ENCODE results near the gene ANXA11. TPM values are rescaled to one million over a fixed set of nuclear protein-coding genes. Genes with fewer than 3 reads are reported as not detected.
"Not testable (repeated sequence)": the region's sequence is repeated elsewhere in the genome, so short reads cannot be mapped to it uniquely, and the experiment has no call there.

Gene ANXA11
- total and polyA plus RNA-seq, 2 donors (not counting 1 experiment from before 2014, with no cell fraction given), result 124 to 206 TPM

DNA sequence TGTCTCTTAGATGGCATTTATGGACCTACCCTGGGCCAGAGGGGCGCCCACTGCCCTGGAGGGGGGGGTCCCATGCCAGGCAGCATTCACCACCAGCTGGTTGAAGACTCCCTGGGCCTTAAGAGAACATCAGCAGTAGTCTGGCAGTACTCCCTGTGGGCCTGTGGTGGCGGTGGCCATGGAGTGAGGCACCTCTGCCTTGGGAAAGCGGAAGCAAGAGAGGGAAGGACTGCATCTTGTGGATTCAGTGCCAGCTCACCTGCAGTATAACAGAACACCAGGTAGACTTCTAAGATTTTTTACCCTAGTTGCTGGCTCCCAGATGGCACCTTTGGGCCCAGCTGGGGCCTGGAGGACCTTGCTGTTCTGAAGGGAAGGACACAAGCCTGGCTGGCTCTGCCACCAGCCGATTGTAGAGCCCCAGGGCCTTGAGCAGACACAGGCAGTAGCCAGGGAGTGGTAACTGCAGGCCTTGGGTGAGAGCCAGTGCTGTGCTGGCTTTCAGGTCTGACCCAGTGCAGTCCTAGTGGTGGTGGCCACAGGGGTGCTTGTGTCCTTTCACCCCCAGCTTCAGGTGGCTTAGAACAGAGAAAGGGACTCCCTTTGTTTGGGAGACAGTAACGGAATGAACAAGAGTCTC, 57.1 kb downstream of the ANXA11 start:
- H3K9me3 ChIP-seq (ENCODE audit: control insufficient read depth, insufficient read depth, low read depth, low read length), result no peaks in the 10 kb centered on the region
- peaks cover 32% of the 10 kb centered on the region for H3K36me3 ChIP-seq (ENCODE audit: control insufficient read depth, insufficient read depth, low read length)
- no peak overlapping the region for H3K4me3 ChIP-seq (replicated peaks in 1 of 4; ENCODE audit: control extremely low read depth in 1 of 4, insufficient read depth in 1 of 4, low read depth in 3 of 4, low read length in 4 of 4)
- no peak overlapping the region for H3K27ac ChIP-seq (ENCODE audit: insufficient read depth, low read length)
- H3K4me2 ChIP-seq (ENCODE audit: extremely low read depth, insufficient read depth, low read length), result no peak overlapping the region
- no peaks in the 10 kb centered on the region for H3K79me2 ChIP-seq (ENCODE audit: control insufficient read depth, insufficient read depth, low read length)
- no peak overlapping the region for H2AFZ ChIP-seq (ENCODE audit: low read length)
- peaks cover 5% of the 10 kb centered on the region for H3K4me1 ChIP-seq (ENCODE audit: control insufficient read depth, extremely low read depth, insufficient read depth, low read length)
- no peaks in the 10 kb centered on the region for H4K20me1 ChIP-seq (ENCODE audit: control insufficient read depth, extremely low read depth, insufficient read depth, low read length)
- TF ChIP-seq CTCF (conservative IDR thresholded peaks at IDR 0.05 in 1 of 2, IDR thresholded peaks at IDR 0.05 in 1 of 2; ENCODE audit: low read depth in 1 of 2, low read length in 2 of 2) (no peak), EZH2 (IDR thresholded peaks at IDR 0.05; ENCODE audit: low read length, missing control alignments) (no peak)
- H3K9ac ChIP-seq (ENCODE audit: insufficient read depth, low read length), result no peak overlapping the region
- H3K27me3 ChIP-seq (ENCODE audit: control insufficient read depth, insufficient read depth, low read length), result no peaks in the 10 kb centered on the region
- no peak for DNase-seq (ENCODE audit: low read depth in 2 of 2)

GRCh38 chr10:80146918-80147317, 58.4 kb downstream of the ANXA11 start:
- H3K9me3 ChIP-seq (ENCODE audit: control insufficient read depth, insufficient read depth, low read depth, low read length), result no peaks in the 10 kb centered on the region
- TF ChIP-seq CTCF (conservative IDR thresholded peaks at IDR 0.05 in 1 of 2, IDR thresholded peaks at IDR 0.05 in 1 of 2; ENCODE audit: low read depth in 1 of 2, low read length in 2 of 2) (no peak), EZH2 (IDR thresholded peaks at IDR 0.05; ENCODE audit: low read length, missing control alignments) (no peak)
- H3K4me3 ChIP-seq (replicated peaks in 1 of 4; ENCODE audit: control extremely low read depth in 1 of 4, insufficient read depth in 1 of 4, low read depth in 3 of 4, low read length in 4 of 4), result no peak overlapping the region
- no peak overlapping the region for H3K27ac ChIP-seq (ENCODE audit: insufficient read depth, low read length)
- H3K9ac ChIP-seq (ENCODE audit: insufficient read depth, low read length), result no peak overlapping the region
- DNase-seq (ENCODE audit: low read depth in 2 of 2), result no peak
- H3K27me3 ChIP-seq (ENCODE audit: control insufficient read depth, insufficient read depth, low read length), result no peaks in the 10 kb centered on the region
- no peak overlapping the region for H3K4me2 ChIP-seq (ENCODE audit: extremely low read depth, insufficient read depth, low read length)
- no peaks in the 10 kb centered on the region for H4K20me1 ChIP-seq (ENCODE audit: control insufficient read depth, extremely low read depth, insufficient read depth, low read length)
- H3K79me2 ChIP-seq (ENCODE audit: control insufficient read depth, insufficient read depth, low read length), result no peaks in the 10 kb centered on the region
- H2AFZ ChIP-seq (ENCODE audit: low read length), result no peak overlapping the region
- H3K36me3 ChIP-seq (ENCODE audit: control insufficient read depth, insufficient read depth, low read length), result peaks cover 22% of the 10 kb centered on the region
- H3K4me1 ChIP-seq (ENCODE audit: control insufficient read depth, extremely low read depth, insufficient read depth, low read length), result peaks cover 7% of the 10 kb centered on the region

DNA sequence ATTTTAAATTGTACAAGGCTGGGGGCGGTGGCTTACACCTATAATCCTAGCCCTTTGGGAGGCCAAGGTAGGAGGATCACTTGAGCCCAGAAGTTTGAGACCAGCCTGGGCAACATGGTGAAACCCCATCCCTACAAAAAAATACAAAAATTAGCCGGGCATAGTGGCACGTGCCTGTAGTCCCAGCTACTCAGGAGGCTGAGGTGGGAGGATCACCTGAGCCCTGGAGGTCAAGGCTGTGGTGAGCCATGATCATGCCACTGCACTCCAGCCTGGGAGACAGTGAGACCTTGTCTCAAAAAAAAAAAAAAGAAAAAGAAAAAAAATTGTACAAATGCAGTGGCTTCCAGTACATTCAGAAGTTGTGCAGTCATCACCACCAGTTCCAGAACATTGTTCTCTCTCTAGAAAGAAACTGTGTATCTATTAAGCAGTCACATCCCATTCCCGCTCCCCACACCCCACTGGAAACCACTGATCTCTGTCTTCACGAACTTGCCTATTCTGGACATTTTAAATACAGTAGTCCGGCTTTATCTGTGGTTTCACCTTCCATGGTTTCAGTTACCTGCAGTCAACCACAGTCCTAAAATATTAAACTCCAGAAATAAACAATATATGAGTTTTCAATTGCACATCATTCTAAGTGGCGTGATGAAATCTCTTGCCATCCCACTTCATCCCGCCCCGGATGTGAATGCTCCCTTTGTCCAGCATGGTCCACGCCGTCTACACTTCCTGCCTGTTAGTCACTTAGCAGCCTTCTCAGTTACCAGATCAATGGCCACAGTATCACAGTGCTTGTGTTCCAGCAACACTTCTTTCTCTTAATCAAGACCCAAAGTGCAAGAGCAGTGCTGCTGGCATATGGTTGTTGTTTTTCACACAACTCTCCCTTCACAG, 59.7 kb downstream of the ANXA11 start:
- H2AFZ ChIP-seq (ENCODE audit: low read length); H3K4me2 ChIP-seq (ENCODE audit: extremely low read depth, insufficient read depth, low read length); H3K4me1 ChIP-seq (ENCODE audit: control insufficient read depth, extremely low read depth, insufficient read depth, low read length); H3K9ac ChIP-seq (ENCODE audit: insufficient read depth, low read length); H4K20me1 ChIP-seq (ENCODE audit: control insufficient read depth, extremely low read depth, insufficient read depth, low read length); H3K4me3 ChIP-seq (replicated peaks in 1 of 4; ENCODE audit: control extremely low read depth in 1 of 4, insufficient read depth in 1 of 4, low read depth in 3 of 4, low read length in 4 of 4); H3K27me3 ChIP-seq (ENCODE audit: control insufficient read depth, insufficient read depth, low read length); H3K9me3 ChIP-seq (ENCODE audit: control insufficient read depth, insufficient read depth, low read depth, low read length); H3K79me2 ChIP-seq (ENCODE audit: control insufficient read depth, insufficient read depth, low read length): not testable (repeated sequence)
- Histone ChIP-seq H3K36me3 (ENCODE audit: control insufficient read depth, insufficient read depth, low read length) (peaks cover 20% of the 10 kb centered on the region), H3K27ac (ENCODE audit: insufficient read depth, low read length) (peak overlapping the region; percentile 53)
- peak; percentile 79 to 82 for DNase-seq (ENCODE audit: low read depth in 2 of 2)
